A673 (cell line): ENCODE data around the gene PHF20.

Experiments used
- CTCF ChIP-seq: fragments of 300-800, 200-600 bp; sonication (generic); conservative IDR thresholded peaks from 2 replicates; pipeline ENCODE4 v1.5.1; 2017; ENCODE audit warnings: low read depth, mild to moderate bottlenecking, antibody characterized with exemption, low read length, moderate library complexity, mixed read lengths
- EZH2 ChIP-seq: fragments of 200-600 bp; sonication (generic); IDR thresholded peaks from 2 replicates; pipeline ENCODE4 v1.6.1; 2017; ENCODE audit warnings: borderline replicate concordance, low read depth, mild to moderate bottlenecking, mixed read lengths, antibody characterized with exemption, low read length; ENCODE audit not compliant: poor library complexity, severe bottlenecking

GRCh38 chr20:35909176-35909575 lies 137.4 kb downstream of the PHF20 start:
- TF ChIP-seq CTCF (no peak), EZH2 (no peak)
